NB4 (cell line): ENCODE data around the gene ZNF518A.
A peak's percentile ranks its signal among the peaks of the same experiment; 100 is the strongest.

ENCODE experiments used
- DNase-seq: peaks from one replicate; pipeline ENCODE4 v3.0.0; 2010; ENCODE audit warnings: low read depth
- H3K4me3 ChIP-seq: one replicate; pipeline ENCODE4 v1.5.1; 2011; ENCODE audit warnings: mild to moderate bottlenecking, low read depth, low read length, moderate library complexity
- CTCF ChIP-seq: IDR thresholded peaks from one replicate; pipeline ENCODE4 v1.5.1; 2012; ENCODE audit warnings: low read depth, low read length
- MAX ChIP-seq: IDR thresholded peaks from 2 replicates; pipeline ENCODE4 v1.6.1; 2011; ENCODE audit warnings: low read depth, low read length
- MYC ChIP-seq: IDR thresholded peaks from 2 replicates; pipeline ENCODE4 v1.6.1; 2011; ENCODE audit warnings: low read depth, low read length
- POLR2A ChIP-seq: IDR thresholded peaks from 2 replicates; pipeline ENCODE4 v1.6.1; 2011; ENCODE audit warnings: mild to moderate bottlenecking; ENCODE audit not compliant: insufficient read length; ENCODE audit errors: extremely low read depth

The ZNF518A gene

GRCh38 chr10:96107623-96108038 is 22.5 kb upstream of the ZNF518A start:
- H3K4me3 ChIP-seq: no peak overlapping the region
- DNase-seq: no peak
- TF ChIP-seq MAX (no peak), CTCF (no peak), POLR2A (no peak), MYC (no peak)

GRCh38 chr10:96112531-96112930 is 17.6 kb upstream of the ZNF518A start:
- TF ChIP-seq CTCF: no peak
- no peak for TF ChIP-seq MYC
- no peak for TF ChIP-seq MAX
- TF ChIP-seq POLR2A: no peak
- no peak for DNase-seq

GRCh38 chr10:96118604-96119450 is 11.3 kb upstream of the ZNF518A start:
- no peak for DNase-seq
- TF ChIP-seq POLR2A (no peak), MYC (no peak), MAX (no peak), CTCF (no peak)
- H3K4me3 ChIP-seq: no peak overlapping the region

More at GRCh38 chr10:96112531-96112930, 17.6 kb upstream of the ZNF518A start:
- no peak overlapping the region for H3K4me3 ChIP-seq

GRCh38 chr10:96122824-96123223 is 7.3 kb upstream of the ZNF518A start:
- TF ChIP-seq MAX (no peak), MYC (no peak), CTCF (no peak), POLR2A (no peak)
- no peak overlapping the region for H3K4me3 ChIP-seq
- DNase-seq: no peak

- peak overlapping the region; percentile 63 for H3K4me3 ChIP-seq
- peak; percentile 95 for DNase-seq
- TF ChIP-seq CTCF: no peak
- peak; percentile 82 for TF ChIP-seq POLR2A
These were observed 5.6 kb upstream of the ZNF518A start for GRCh38 chr10:96124230-96125141.
